ENCODE measurements around the gene BIRC6. TPM values are rescaled to one million over a fixed set of nuclear protein-coding genes. Genes with fewer than 3 reads are reported as not detected.

BIRC6 gene
- total RNA-seq, 2 experiments from 2014 or later: 81.2 to 125 TPM

DNA sequence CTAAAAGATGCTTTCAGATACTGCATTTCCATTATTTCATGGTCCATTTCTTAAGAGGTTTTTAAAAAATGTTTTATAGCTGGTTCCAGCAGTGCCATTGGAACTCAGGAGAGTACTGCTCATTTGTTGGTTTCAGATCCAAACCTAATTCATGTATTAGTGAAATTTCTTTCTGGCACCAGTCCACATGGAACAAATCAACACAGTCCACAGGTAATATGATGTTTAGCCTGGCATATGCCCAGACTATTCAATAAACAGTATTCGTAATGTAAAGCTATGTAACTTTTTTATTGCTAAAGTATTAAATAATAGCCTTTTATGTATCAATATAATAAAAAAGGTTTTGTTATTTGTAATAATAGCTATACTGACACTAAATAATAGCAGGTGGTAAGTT lies 134.5 kb downstream of the BIRC6 start:
- no peaks in the 10 kb centered on the region for H4K20me1 ChIP-seq (ENCODE audit: insufficient read depth, low read length)
- ChIA-PET CTCF (ENCODE audit: unreplicated experiment) (no interaction called here), POLR2A (interaction anchor here (0.7 to 1.3 kb wide), 5 partner anchors 9 to 17 kb away, joined by 3 to 4 read pairs (median 4); no protein-coding TSS in a partner anchor)
- peaks cover 81% of the 10 kb centered on the region for H3K36me3 ChIP-seq (ENCODE audit: insufficient read depth, low read length)
- no peak overlapping the region for H3K4me2 ChIP-seq (ENCODE audit: low read length)
- no peaks in the 10 kb centered on the region for H3K9me2 ChIP-seq (ENCODE audit: insufficient read depth, low read length)
- no peak for TF ChIP-seq CTCF (conservative IDR thresholded peaks at IDR 0.05; ENCODE audit: low read length)
- TF ChIP-seq EZH2phosphoT487 (IDR thresholded peaks at IDR 0.05; ENCODE audit: borderline replicate concordance, low read depth, low read length): no peak
- H2AFZ ChIP-seq (ENCODE audit: low read length): no peak overlapping the region
- BruUV-seq (replicated peaks): no TSS peak
- no peak for DNase-seq (ENCODE audit: low spot score)
- H3K9me3 ChIP-seq (ENCODE audit: low read length): no peaks in the 10 kb centered on the region
- H3K4me1 ChIP-seq (ENCODE audit: insufficient read depth, low read length, poor library complexity, severe bottlenecking): no peaks in the 10 kb centered on the region
- H3K4me3 ChIP-seq (ENCODE audit: low read depth, low read length, poor library complexity, severe bottlenecking): no peak overlapping the region
- intact Hi-C loops (cut with micrococcal nuclease; ENCODE audit: unreplicated experiment): no loop called here
- H3K79me2 ChIP-seq (ENCODE audit: insufficient read depth, low read depth, low read length): no peaks in the 10 kb centered on the region
- H3K27ac ChIP-seq (ENCODE audit: low read depth, low read length, poor library complexity, severe bottlenecking): no peak overlapping the region

GRCh38 chr2:32495139-32495538 lies 138.3 kb downstream of the BIRC6 start:
- no TSS peak for BruUV-seq (replicated peaks)
- POLR2A ChIA-PET: interaction anchor here (0.7 to 1.0 kb wide), 2 partner anchors 22 to 52 kb away, joined by 3 read pairs; no protein-coding TSS in a partner anchor

More at GRCh38 chr2:32495139-32495538, 138.3 kb downstream of the BIRC6 start:
- peaks cover 83% of the 10 kb centered on the region for H3K36me3 ChIP-seq (ENCODE audit: insufficient read depth, low read length)
- H4K20me1 ChIP-seq (ENCODE audit: insufficient read depth, low read length): no peaks in the 10 kb centered on the region
- H2AFZ ChIP-seq (ENCODE audit: low read length): no peak overlapping the region
- CTCF ChIA-PET (ENCODE audit: unreplicated experiment): no interaction called here
- no peak for DNase-seq (ENCODE audit: low spot score)
- H3K79me2 ChIP-seq (ENCODE audit: insufficient read depth, low read depth, low read length): no peaks in the 10 kb centered on the region
- no peaks in the 10 kb centered on the region for H3K9me2 ChIP-seq (ENCODE audit: insufficient read depth, low read length)
- H3K4me3 ChIP-seq (ENCODE audit: low read depth, low read length, poor library complexity, severe bottlenecking): no peak overlapping the region
- no peak overlapping the region for H3K4me2 ChIP-seq (ENCODE audit: low read length)
- no peaks in the 10 kb centered on the region for H3K9me3 ChIP-seq (ENCODE audit: low read length)
- no peak overlapping the region for H3K27ac ChIP-seq (ENCODE audit: low read depth, low read length, poor library complexity, severe bottlenecking)
- H3K4me1 ChIP-seq (ENCODE audit: insufficient read depth, low read length, poor library complexity, severe bottlenecking): peaks cover 13% of the 10 kb centered on the region
- intact Hi-C loops (cut with micrococcal nuclease; ENCODE audit: unreplicated experiment): no loop called here
- no peak for TF ChIP-seq EZH2phosphoT487 (IDR thresholded peaks at IDR 0.05; ENCODE audit: borderline replicate concordance, low read depth, low read length)
- no peak for TF ChIP-seq CTCF (conservative IDR thresholded peaks at IDR 0.05; ENCODE audit: low read length)
